ENCODE data around the gene TPRN. TPM values are rescaled to one million over a fixed set of nuclear protein-coding genes. Genes with fewer than 3 reads are reported as not detected.

TPRN gene
- polyA plus RNA-seq (2012; ENCODE audit: insufficient read length, low read depth), result 36.0 TPM

DNA sequence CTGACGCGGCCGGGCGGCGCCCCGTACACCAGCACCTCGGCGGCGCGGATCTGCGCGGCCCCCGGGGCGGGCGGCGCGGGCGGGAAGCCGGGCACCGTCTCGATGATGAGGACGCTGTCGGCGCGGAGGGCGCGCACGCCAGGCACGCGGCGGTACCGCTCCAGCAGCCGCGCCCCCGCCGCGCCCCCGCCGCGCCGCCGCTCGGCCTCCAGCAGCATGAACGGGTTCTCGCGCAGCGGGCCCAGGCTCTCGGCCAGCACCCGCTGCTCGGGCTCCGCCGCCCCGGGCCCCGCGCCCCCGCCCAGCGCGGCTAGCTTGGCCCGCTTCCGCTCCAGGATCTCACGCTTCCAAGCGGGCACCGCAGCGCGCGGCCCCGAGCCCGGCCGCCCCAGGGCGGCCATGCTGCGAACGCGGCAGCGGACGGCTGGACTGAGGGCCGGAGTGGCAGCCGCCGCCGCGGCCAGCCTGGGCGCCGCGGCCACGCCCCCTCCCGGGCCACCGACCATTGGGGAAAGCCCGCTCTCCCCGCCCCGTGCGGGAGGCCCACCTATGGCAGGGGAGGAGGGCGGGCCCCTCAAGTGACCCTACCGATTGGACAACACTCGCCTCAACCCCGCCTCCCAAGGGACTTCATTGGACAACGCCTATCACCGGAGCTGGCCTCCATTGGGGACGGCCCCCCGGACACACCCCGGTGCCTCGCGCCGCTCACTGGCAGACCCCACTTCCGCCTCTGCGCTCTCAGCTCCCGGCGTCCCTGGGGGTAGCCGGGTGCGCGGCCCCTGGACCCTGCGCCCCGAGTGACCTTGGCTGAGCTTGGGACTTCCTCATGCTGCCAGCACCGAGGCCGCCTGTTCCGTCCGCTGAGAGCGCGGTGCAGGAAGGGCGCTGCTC lies at the start of gene TPRN:
TSS of gene TPRN (minus strand) at position 431 of the 894 bp plus-strand sequence. CDS start at position 401, 30 bp downstream.
- TF ChIP-seq TAF1 (IDR thresholded peaks at IDR 0.05; ENCODE audit: borderline replicate concordance, insufficient read depth, low read length), result peak; percentile 98
- TF ChIP-seq SIN3A (IDR thresholded peaks at IDR 0.05; ENCODE audit: borderline replicate concordance, insufficient read depth, low read length), result no peak
- peak; percentile 86 for TF ChIP-seq POLR2AphosphoS5 (IDR thresholded peaks at IDR 0.05; ENCODE audit: low read depth, low read length)
- 0 out of 4 replicates have a peak, but pooled peaks have one; percentile 14 to 63 for TF ChIP-seq REST (IDR thresholded peaks at IDR 0.05; ENCODE audit: insufficient read depth in 1 of 2, low read depth in 2 of 2, low read length in 2 of 2)
- no peak for TF ChIP-seq FOXP2 (optimal IDR thresholded peaks at IDR 0.05; ENCODE audit: borderline replicate concordance, extremely low read depth, extremely low read length, insufficient read depth)

GRCh38 chr9:137247916-137248175 lies 47.3 kb upstream of the TPRN start:
- TF ChIP-seq REST (IDR thresholded peaks at IDR 0.05; ENCODE audit: insufficient read depth in 1 of 2, low read depth in 2 of 2, low read length in 2 of 2) (no peak), SIN3A (IDR thresholded peaks at IDR 0.05; ENCODE audit: borderline replicate concordance, insufficient read depth, low read length) (no peak), POLR2AphosphoS5 (IDR thresholded peaks at IDR 0.05; ENCODE audit: low read depth, low read length) (no peak), TAF1 (IDR thresholded peaks at IDR 0.05; ENCODE audit: borderline replicate concordance, insufficient read depth, low read length) (no peak), FOXP2 (optimal IDR thresholded peaks at IDR 0.05; ENCODE audit: borderline replicate concordance, extremely low read depth, extremely low read length, insufficient read depth) (no peak)

- TF ChIP-seq TAF1 (IDR thresholded peaks at IDR 0.05; ENCODE audit: borderline replicate concordance, insufficient read depth, low read length), result no peak
- no peak for TF ChIP-seq POLR2AphosphoS5 (IDR thresholded peaks at IDR 0.05; ENCODE audit: low read depth, low read length)
- no peak for TF ChIP-seq SIN3A (IDR thresholded peaks at IDR 0.05; ENCODE audit: borderline replicate concordance, insufficient read depth, low read length)
- no peak for TF ChIP-seq REST (IDR thresholded peaks at IDR 0.05; ENCODE audit: insufficient read depth in 1 of 2, low read depth in 2 of 2, low read length in 2 of 2)
- TF ChIP-seq FOXP2 (optimal IDR thresholded peaks at IDR 0.05; ENCODE audit: borderline replicate concordance, extremely low read depth, extremely low read length, insufficient read depth), result no peak
Observed at GRCh38 chr9:137247135-137247915, 46.8 kb upstream of the TPRN start.

DNA sequence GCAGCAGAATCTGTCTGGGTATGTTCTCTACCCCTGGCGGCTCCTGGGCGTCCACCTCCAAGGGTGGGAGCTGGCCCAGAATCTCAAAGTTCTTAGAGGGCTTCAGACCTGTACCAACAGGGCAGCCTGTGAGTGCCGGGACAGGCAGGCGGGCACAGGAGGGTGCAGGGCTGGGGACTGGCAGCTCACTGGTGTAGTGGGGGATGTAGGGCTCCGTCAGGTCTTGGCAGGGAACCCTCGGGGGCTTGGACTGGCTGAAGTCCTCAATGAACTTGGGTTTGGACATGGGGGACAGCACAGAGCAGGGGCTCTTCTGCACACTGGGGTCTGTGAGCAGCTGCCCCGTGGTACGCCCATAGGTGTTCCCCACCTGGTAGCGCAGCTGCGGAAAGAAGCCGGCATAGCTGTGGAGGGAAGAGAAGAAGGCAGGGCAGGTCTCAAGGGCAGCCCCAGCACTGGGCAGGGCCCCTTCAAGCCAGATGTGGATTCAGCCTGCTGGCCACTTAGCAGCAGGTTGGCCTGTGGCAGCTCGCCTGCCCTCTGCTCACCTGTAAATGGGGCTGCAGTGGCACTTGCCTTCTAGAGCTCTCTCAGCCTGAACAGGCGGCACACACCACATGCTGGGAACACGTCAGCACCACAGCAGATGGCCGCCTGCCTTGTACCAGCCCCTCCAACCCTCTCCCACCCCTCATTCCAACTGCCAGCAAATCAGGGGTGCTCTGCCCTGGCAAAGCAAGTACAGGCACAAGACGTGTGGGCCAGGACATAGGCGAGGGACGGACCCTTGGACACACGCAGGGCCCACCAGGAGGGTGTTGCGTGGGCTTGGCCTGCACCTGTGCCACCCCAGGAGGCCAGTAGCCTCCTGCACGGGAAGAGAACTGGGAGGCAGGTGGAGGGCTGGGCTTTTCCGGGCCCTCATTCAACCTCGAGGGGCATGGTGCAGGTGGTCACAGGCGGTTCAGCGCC lies 45.2 kb upstream of the TPRN start:
- no peak for TF ChIP-seq TAF1 (IDR thresholded peaks at IDR 0.05; ENCODE audit: borderline replicate concordance, insufficient read depth, low read length)
- TF ChIP-seq SIN3A (IDR thresholded peaks at IDR 0.05; ENCODE audit: borderline replicate concordance, insufficient read depth, low read length), result no peak
- TF ChIP-seq POLR2AphosphoS5 (IDR thresholded peaks at IDR 0.05; ENCODE audit: low read depth, low read length), result no peak
